Measurements from ENCODE around the gene ACAN. TPM values are rescaled to one million over a fixed set of nuclear protein-coding genes. Genes with fewer than 3 reads are reported as not detected.

Gene ACAN
- total and polyA plus RNA-seq, 5 donors from 2014 or later, result 0.06 to 0.32 TPM; not detected in 3

DNA sequence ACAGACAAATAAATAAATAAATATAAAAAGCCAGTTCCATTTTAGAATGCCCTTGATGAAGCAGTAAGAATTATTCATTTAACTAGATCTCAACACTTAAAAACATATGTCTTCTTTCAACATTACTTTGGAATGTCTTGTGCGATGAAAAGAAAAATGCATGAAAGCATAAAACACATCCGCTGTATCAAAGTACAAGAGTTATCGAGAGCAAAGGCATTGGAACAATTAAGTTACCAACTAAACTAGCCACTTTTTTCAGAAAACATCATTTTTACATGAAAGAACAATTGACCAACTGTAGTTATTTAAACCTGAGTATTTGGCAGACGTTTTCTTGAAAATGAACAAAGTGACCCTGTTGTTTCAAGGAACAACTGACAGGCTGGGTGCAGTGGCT, 27.5 kb upstream of the ACAN start:
- Mint-ChIP-seq H3K9me3 (peaks cover 0 to 11% (median 4%) of the 10 kb centered on the region in 7 donors), H3K27me3 (peaks cover 23% of the 10 kb centered on the region), H3K4me1 (no peaks in the 10 kb centered on the region), H3K27ac (no peak overlapping the region), H3K4me3 (no peak overlapping the region), H3K36me3 (no peaks in the 10 kb centered on the region)
- H3K36me3 ChIP-seq (ENCODE audit: control insufficient read depth, insufficient read depth, low read length), result no peaks in the 10 kb centered on the region
- H3K4me1 ChIP-seq (ENCODE audit: control insufficient read depth, insufficient read depth, low read length, poor library complexity, severe bottlenecking), result no peaks in the 10 kb centered on the region
- no peak overlapping the region for H3K4me3 ChIP-seq (ENCODE audit: low read depth, low read length)
- peaks cover 7 to 14% of the 10 kb centered on the region in 2 experiments for H3K9me3 ChIP-seq (ENCODE audit: control insufficient read depth in 2 of 2, low read length in 2 of 2)
- no peak overlapping the region for H3K27ac ChIP-seq (ENCODE audit: insufficient read depth, low read length, poor library complexity, severe bottlenecking)
- ATAC-seq (ENCODE audit: low read depth in 2 of 2) (no peak), DNase-seq (no peak)
- peaks cover 9% of the 10 kb centered on the region for H3K27me3 ChIP-seq (ENCODE audit: control insufficient read depth, insufficient read depth, low read length)

DNA sequence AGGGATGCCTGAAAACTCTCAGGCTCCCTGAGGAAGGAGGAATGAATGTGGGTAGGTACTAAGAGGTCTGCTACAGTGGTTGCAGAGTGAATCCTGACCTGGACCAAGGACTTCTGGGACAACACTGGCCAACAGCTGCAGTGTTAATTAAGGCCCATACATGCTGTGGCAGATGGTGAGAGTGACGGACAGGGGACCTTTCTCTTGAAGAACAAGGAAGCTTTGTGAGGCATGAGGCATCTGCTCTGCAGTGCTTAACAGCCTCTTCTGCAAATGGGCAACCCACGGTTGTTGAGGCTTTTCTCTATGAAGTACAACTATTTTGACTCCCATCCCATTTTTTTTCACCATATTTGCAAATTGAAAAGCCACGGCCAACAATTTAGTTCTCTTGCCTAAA, 26.6 kb upstream of the ACAN start:
- H3K4me1 Mint-ChIP-seq, result no peaks in the 10 kb centered on the region
- no peaks in the 10 kb centered on the region for H3K36me3 Mint-ChIP-seq
- Histone ChIP-seq H3K36me3 (ENCODE audit: control insufficient read depth, insufficient read depth, low read length) (no peaks in the 10 kb centered on the region), H3K27me3 (ENCODE audit: control insufficient read depth, insufficient read depth, low read length) (peaks cover 4% of the 10 kb centered on the region), H3K27ac (ENCODE audit: insufficient read depth, low read length, poor library complexity, severe bottlenecking) (no peak overlapping the region), H3K4me1 (ENCODE audit: control insufficient read depth, insufficient read depth, low read length, poor library complexity, severe bottlenecking) (no peaks in the 10 kb centered on the region), H3K4me3 (ENCODE audit: low read depth, low read length) (no peak overlapping the region), H3K9me3 (ENCODE audit: control insufficient read depth in 2 of 2, low read length in 2 of 2) (peaks cover 7 to 14% of the 10 kb centered on the region in 2 experiments)
- H3K4me3 Mint-ChIP-seq, result no peak overlapping the region
- H3K9me3 Mint-ChIP-seq, result peaks cover 0 to 10% (median 4%) of the 10 kb centered on the region in 7 donors
- ATAC-seq (ENCODE audit: low read depth in 2 of 2), result no peak
- peaks cover 27% of the 10 kb centered on the region for H3K27me3 Mint-ChIP-seq
- no peak for DNase-seq
- H3K27ac Mint-ChIP-seq, result no peak overlapping the region

DNA sequence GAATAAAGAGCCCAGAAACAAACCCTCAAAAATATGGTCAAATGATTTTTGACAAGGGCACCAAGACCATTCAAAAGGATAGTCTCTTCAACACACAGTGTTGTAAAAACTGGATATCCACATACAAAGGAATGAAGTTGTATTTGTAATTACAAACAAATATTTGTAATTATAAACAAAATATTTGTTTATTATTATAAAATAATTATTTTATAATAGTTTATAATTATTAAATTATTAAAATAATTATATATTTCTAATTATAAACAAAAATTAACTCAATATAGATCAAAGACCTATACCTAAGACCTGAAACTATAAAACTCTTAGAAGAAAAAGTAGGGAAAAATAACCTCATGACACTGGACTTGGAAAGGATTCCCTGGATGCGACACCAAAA, 23.3 kb upstream of the ACAN start:
- peaks cover 0 to 10% (median 0%) of the 10 kb centered on the region in 7 donors for H3K9me3 Mint-ChIP-seq
- no peak for ATAC-seq (ENCODE audit: low read depth in 2 of 2)
- no peaks in the 10 kb centered on the region for H3K36me3 Mint-ChIP-seq
- no peak for DNase-seq
- H3K27me3 Mint-ChIP-seq, result peaks cover 23% of the 10 kb centered on the region
- H3K4me1 Mint-ChIP-seq, result no peaks in the 10 kb centered on the region
- no peak overlapping the region for H3K27ac Mint-ChIP-seq
- no peaks in the 10 kb centered on the region for H3K4me1 ChIP-seq (ENCODE audit: control insufficient read depth, insufficient read depth, low read length, poor library complexity, severe bottlenecking)
- peaks cover 7 to 14% of the 10 kb centered on the region in 2 experiments for H3K9me3 ChIP-seq (ENCODE audit: control insufficient read depth in 2 of 2, low read length in 2 of 2)
- H3K27me3 ChIP-seq (ENCODE audit: control insufficient read depth, insufficient read depth, low read length), result peaks cover 4% of the 10 kb centered on the region
- no peak overlapping the region for H3K27ac ChIP-seq (ENCODE audit: insufficient read depth, low read length, poor library complexity, severe bottlenecking)
- H3K4me3 Mint-ChIP-seq, result no peak overlapping the region
- no peak overlapping the region for H3K4me3 ChIP-seq (ENCODE audit: low read depth, low read length)
- no peaks in the 10 kb centered on the region for H3K36me3 ChIP-seq (ENCODE audit: control insufficient read depth, insufficient read depth, low read length)

DNA sequence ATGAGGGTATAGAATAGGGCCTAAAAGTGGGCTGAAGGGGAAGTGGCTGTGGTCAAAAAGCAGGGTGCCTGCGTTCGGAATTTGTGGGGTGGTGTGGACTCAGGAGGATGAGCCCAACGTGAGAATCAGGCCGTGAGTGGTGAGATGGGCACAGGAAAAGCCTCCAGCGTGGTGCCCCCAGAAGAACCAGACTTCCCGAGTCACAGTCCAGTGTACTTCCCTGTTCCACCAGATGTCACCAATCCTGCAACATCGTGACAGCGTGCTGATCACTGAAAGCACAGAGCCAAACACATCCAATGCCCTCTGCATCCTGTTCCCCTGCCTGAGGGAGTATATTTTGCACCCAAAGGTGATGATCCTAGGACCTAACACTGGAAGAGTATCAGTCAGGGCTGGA, 20.8 kb upstream of the ACAN start:
- no peaks in the 10 kb centered on the region for H3K4me1 Mint-ChIP-seq
- H3K4me1 ChIP-seq (ENCODE audit: control insufficient read depth, insufficient read depth, low read length, poor library complexity, severe bottlenecking), result no peaks in the 10 kb centered on the region
- H3K27ac Mint-ChIP-seq, result no peak overlapping the region

DNA sequence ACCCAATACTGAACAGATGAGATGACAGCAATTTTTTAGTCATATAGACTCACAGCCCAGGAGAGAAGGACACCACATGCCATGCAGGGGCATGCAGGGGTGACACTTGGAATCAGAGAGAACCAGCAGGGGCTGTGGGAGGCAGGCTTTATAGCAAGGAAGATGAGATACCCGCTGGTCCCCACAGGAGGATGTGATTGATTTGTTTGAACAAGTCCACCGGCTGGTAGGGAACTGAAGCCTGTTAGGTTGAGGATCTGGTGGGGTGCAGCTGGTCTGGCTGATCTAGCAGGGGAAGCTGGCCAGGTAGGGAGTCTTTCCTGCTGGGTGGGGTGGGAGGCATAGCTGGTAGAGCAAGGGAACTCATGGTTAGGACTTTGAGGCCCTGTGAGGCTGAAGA, 18.0 kb upstream of the ACAN start:
- Mint-ChIP-seq H3K27me3 (peaks cover 31% of the 10 kb centered on the region), H3K27ac (no peak overlapping the region), H3K4me3 (no peak overlapping the region), H3K9me3 (peaks cover 0 to 2% (median 0%) of the 10 kb centered on the region in 7 donors), H3K4me1 (no peaks in the 10 kb centered on the region), H3K36me3 (peaks cover 3% of the 10 kb centered on the region)
- no peaks in the 10 kb centered on the region for H3K36me3 ChIP-seq (ENCODE audit: control insufficient read depth, insufficient read depth, low read length)
- no peaks in the 10 kb centered on the region for H3K9me3 ChIP-seq (ENCODE audit: control insufficient read depth in 2 of 2, low read length in 2 of 2)
- H3K27ac ChIP-seq (ENCODE audit: insufficient read depth, low read length, poor library complexity, severe bottlenecking), result no peak overlapping the region
- ATAC-seq (ENCODE audit: low read depth in 2 of 2) (no peak), DNase-seq (no peak)
- H3K4me1 ChIP-seq (ENCODE audit: control insufficient read depth, insufficient read depth, low read length, poor library complexity, severe bottlenecking), result no peaks in the 10 kb centered on the region
- peaks cover 9% of the 10 kb centered on the region for H3K27me3 ChIP-seq (ENCODE audit: control insufficient read depth, insufficient read depth, low read length)
- no peak overlapping the region for H3K4me3 ChIP-seq (ENCODE audit: low read depth, low read length)

More for the DNA sequence above, 20.8 kb upstream of the ACAN start:
- Mint-ChIP-seq H3K4me3 (no peak overlapping the region), H3K9me3 (peaks cover 0 to 3% (median 0%) of the 10 kb centered on the region in 7 donors), H3K27me3 (peaks cover 23% of the 10 kb centered on the region), H3K36me3 (no peaks in the 10 kb centered on the region)
- Histone ChIP-seq H3K27me3 (ENCODE audit: control insufficient read depth, insufficient read depth, low read length) (peaks cover 9% of the 10 kb centered on the region), H3K9me3 (ENCODE audit: control insufficient read depth in 2 of 2, low read length in 2 of 2) (no peaks in the 10 kb centered on the region), H3K4me3 (ENCODE audit: low read depth, low read length) (no peak overlapping the region), H3K27ac (ENCODE audit: insufficient read depth, low read length, poor library complexity, severe bottlenecking) (no peak overlapping the region), H3K36me3 (ENCODE audit: control insufficient read depth, insufficient read depth, low read length) (no peaks in the 10 kb centered on the region)
- ATAC-seq (ENCODE audit: low read depth in 2 of 2) (no peak), DNase-seq (no peak)

DNA sequence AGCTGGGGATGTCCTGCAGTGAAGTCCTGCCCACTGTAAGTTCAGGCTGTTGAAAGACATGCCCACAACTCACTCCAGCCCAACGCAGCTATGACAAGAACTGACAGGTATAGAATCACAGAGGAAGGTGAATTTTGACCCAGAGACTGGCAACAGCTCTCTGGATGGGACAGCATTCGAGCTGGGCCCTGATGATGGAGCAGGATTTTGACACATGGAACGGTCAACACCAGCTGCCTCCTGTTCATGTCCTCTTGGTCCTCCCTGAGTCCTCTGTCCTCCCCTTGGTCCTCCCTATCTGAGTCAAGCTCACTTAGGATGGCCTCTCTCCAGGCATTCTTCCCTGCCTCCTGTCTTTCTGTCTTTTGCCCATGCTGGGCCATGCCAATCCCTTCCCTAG, 15.2 kb upstream of the ACAN start:
- H3K27ac Mint-ChIP-seq, result no peak overlapping the region
- H3K36me3 Mint-ChIP-seq, result peaks cover 3% of the 10 kb centered on the region
- H3K4me3 Mint-ChIP-seq, result no peak overlapping the region
- H3K4me1 Mint-ChIP-seq, result peaks cover 0 to 2% (median 0%) of the 10 kb centered on the region in 4 donors
- no peaks in the 10 kb centered on the region for H3K36me3 ChIP-seq (ENCODE audit: control insufficient read depth, insufficient read depth, low read length)
- peaks cover 10% of the 10 kb centered on the region for H3K27me3 ChIP-seq (ENCODE audit: control insufficient read depth, insufficient read depth, low read length)
- H3K4me3 ChIP-seq (ENCODE audit: low read depth, low read length), result no peak overlapping the region
- DNase-seq, result no peak
- peaks cover 0 to 5% (median 0%) of the 10 kb centered on the region in 7 donors for H3K9me3 Mint-ChIP-seq
- peaks cover 23% of the 10 kb centered on the region for H3K27me3 Mint-ChIP-seq
- H3K27ac ChIP-seq (ENCODE audit: insufficient read depth, low read length, poor library complexity, severe bottlenecking), result no peak overlapping the region
- no peak for ATAC-seq (ENCODE audit: low read depth in 2 of 2)
- H3K9me3 ChIP-seq (ENCODE audit: control insufficient read depth in 2 of 2, low read length in 2 of 2), result no peaks in the 10 kb centered on the region
- H3K4me1 ChIP-seq (ENCODE audit: control insufficient read depth, insufficient read depth, low read length, poor library complexity, severe bottlenecking), result no peaks in the 10 kb centered on the region

DNA sequence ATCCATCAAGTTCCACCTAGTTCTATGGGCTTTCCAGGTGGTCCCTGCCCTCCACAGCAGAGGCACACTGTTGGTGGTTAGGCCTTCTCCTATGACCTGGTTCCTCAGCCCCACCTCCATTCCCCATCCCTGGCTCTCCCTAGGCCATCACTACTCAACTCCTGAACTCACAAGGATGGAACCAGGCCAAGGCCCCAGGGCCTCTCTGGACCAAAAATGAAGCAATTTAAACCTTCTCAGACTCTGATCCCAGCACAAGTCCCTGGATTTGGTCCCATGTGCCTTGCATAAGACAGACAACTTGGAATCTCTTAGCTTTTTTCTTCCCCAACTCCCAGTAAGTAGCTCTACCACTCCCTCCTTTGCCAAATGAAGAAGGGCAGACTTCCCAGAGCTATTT, 14.4 kb upstream of the ACAN start:
- H3K4me3 Mint-ChIP-seq, result no peak overlapping the region
- no peaks in the 10 kb centered on the region for H3K9me3 ChIP-seq (ENCODE audit: control insufficient read depth in 2 of 2, low read length in 2 of 2)
- H3K36me3 Mint-ChIP-seq, result peaks cover 3% of the 10 kb centered on the region
- peaks cover 0 to 5% (median 0%) of the 10 kb centered on the region in 7 donors for H3K9me3 Mint-ChIP-seq
- no peaks in the 10 kb centered on the region for H3K4me1 ChIP-seq (ENCODE audit: control insufficient read depth, insufficient read depth, low read length, poor library complexity, severe bottlenecking)
- ATAC-seq (ENCODE audit: low read depth in 2 of 2) (no peak), DNase-seq (no peak)
- peaks cover 31% of the 10 kb centered on the region for H3K27me3 Mint-ChIP-seq
- no peak overlapping the region for H3K27ac Mint-ChIP-seq
- H3K4me1 Mint-ChIP-seq, result peaks cover 0 to 2% (median 0%) of the 10 kb centered on the region in 4 donors
- H3K36me3 ChIP-seq (ENCODE audit: control insufficient read depth, insufficient read depth, low read length), result no peaks in the 10 kb centered on the region
- no peak overlapping the region for H3K27ac ChIP-seq (ENCODE audit: insufficient read depth, low read length, poor library complexity, severe bottlenecking)
- no peak overlapping the region for H3K4me3 ChIP-seq (ENCODE audit: low read depth, low read length)
- peaks cover 17% of the 10 kb centered on the region for H3K27me3 ChIP-seq (ENCODE audit: control insufficient read depth, insufficient read depth, low read length)

DNA sequence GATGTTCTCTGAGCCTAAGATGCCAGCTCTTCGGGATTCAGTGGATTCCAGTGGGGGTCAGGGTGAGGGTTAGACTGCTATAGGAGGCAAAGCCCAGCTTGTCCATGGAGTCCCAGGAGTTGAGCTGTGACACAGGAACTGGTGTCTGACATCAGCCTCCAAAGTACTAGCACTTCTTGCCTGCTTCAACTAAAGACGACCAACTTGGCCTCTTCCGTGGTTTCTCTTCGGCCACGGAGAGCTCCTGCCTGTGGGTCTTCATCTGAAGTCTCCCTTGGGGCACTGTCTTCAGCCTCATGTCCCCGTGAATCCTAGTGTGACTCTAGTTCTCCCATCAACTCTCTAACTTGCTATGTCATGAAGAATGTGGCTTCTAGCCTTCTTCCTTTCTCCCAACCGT, 12.8 kb upstream of the ACAN start:
- DNase-seq (no peak), ATAC-seq (ENCODE audit: low read depth in 2 of 2) (no peak)
- Histone ChIP-seq H3K4me1 (ENCODE audit: control insufficient read depth, insufficient read depth, low read length, poor library complexity, severe bottlenecking) (no peaks in the 10 kb centered on the region), H3K27ac (ENCODE audit: insufficient read depth, low read length, poor library complexity, severe bottlenecking) (no peak overlapping the region), H3K9me3 (ENCODE audit: control insufficient read depth in 2 of 2, low read length in 2 of 2) (no peaks in the 10 kb centered on the region), H3K36me3 (ENCODE audit: control insufficient read depth, insufficient read depth, low read length) (no peaks in the 10 kb centered on the region), H3K4me3 (ENCODE audit: low read depth, low read length) (no peak overlapping the region), H3K27me3 (ENCODE audit: control insufficient read depth, insufficient read depth, low read length) (peaks cover 20% of the 10 kb centered on the region)
- Mint-ChIP-seq H3K36me3 (peaks cover 3% of the 10 kb centered on the region), H3K4me3 (no peak overlapping the region), H3K27ac (no peak overlapping the region), H3K9me3 (peaks cover 0 to 5% (median 0%) of the 10 kb centered on the region in 7 donors), H3K27me3 (peaks cover 31% of the 10 kb centered on the region), H3K4me1 (peaks cover 0 to 3% (median 1%) of the 10 kb centered on the region in 4 donors)

Measured in CD4-positive, CD25-positive, alpha-beta regulatory T cell (primary cell).